HG02610 (cell line): ENCODE results near the gene SH3GLB2.
"Not testable (repeated sequence)": the region's sequence is repeated elsewhere in the genome, so short reads cannot be mapped to it uniquely, and the experiment has no call there.

ENCODE experiments used
- ATAC-seq: cut with Tn5 transposase; IDR thresholded peaks from one replicate; pipeline ENCODE4 v1.9.1; 2021; ENCODE audit warnings: mild to moderate bottlenecking, moderate library complexity; ENCODE audit not compliant: unreplicated experiment

SH3GLB2 gene

DNA sequence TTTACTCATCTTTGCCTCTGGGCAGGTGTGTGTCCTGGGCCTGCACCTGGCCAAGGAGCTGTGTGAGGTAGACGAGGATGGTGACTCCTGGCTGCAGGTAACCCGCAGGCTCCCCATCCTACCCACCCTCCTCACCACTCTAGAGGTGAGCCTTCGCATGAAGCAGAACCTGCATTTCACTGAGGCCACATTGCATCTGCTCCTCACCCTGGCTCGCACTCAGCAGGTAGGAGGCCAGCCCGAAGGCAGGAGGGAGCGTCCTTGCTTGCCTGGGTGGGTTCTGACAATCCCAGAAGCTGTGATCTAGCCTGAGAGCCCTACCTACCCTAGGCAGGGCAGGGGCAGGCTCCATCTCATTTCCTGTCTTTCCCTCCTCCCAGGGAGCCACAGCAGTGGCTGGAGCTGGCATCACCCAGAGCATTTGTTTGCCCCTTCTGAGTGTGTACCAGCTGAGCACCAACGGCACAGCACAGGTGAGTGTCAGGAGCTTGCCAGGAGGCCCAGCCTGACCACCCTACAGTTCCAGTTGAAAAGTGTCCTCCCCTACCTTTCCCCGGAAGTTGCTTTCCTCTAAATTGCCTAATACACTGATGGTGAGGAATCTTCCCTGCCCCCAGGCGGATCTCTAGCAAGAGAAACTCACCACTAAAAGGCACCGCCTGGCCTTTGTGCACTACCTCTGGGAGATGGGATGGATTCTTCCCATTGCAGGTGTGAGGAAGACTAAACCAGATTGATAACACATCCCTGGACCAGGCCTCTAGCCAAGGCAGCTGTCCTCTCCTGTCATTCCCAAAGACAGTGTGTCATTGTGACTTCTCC, 26.4 kb downstream of the SH3GLB2 start:
- no peak for ATAC-seq

DNA sequence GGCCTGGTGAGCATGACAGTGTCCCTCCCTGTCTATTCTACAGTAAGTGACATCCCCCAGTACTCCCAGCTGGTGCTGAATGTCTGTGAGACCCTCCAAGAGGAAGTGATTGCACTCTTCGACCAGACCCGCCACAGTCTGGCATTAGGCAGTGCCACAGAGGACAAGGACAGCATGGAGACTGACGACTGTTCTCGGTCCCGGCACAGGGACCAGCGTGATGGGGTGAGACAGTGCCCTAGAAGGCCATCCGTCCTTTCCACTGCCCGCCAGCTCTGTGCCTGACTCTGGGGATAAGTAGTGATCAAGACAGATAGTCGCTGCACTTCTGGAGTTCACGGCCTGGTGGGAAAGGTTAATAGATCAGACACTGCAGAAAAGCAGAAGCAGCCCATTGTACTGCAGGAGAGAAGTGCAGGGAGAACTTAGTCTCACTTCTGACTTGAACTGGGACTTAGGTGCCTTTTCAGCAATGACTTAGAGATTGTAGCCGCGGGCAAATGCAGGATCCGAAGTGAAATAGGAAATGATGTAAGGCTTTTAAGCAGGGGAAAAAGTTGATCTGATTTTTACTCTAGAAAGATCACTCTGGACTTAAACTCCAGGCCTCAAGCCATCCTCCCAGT, 28.4 kb downstream of the SH3GLB2 start:
- ATAC-seq, result no peak

DNA sequence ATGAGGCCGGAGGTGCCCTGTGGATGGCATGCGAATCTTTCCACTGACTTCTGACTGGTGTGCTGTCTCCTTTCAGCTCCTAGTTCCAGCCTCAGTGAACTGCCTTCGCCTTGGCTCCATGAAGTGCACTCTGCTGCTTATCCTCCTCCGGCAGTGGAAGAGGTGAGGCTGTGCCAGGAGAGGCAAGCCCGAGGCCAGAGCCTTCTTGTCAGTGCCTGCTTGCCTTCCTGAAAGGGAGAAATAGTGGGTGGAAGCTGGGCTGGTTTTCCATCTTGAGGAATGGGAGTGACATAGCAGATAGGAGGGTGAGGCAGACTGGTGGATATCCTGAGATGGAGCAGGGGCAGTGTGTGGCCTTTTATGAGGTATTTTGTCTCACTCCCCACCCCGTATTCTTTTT, 29.7 kb downstream of the SH3GLB2 start:
- no peak for ATAC-seq

DNA sequence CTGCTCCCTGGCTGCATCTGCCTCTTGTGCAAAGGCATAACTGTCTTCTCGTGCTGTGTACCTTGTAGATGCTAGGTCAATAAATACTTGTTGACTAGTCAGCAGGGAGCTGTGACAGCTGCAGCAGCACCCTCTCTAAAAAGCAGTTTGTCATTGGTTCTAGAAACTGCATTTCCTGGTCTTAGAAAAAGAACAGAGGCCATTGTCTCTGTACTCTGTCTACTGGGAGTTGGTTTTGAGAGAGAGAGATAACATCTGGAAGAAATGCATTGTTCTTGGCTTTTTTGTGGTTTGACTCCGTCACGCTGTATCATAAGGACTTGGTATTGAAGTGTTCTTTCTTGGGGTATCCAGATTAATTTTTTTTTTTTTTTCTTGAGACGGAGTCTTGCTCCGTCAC, 32.3 kb downstream of the SH3GLB2 start:
- no peak for ATAC-seq

DNA sequence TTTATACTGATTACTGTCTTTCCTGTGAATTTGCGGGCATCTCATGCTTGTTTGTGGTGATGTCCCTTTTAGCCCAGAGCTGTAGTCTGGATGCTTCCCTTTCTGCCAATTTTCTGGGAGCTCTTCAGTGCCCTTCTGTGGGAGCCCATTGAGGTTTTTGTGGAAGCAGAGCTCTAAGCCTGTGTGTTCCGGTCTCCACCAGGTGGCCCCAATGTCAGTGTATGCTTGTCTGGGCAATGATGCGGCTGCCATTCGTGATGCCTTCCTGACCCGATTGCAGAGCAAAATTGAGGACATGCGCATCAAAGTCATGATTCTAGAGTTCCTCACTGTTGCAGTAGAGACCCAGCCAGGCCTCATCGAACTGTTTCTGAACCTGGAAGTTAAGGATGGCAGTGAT, 35.1 kb downstream of the SH3GLB2 start:
- ATAC-seq, result no peak

DNA sequence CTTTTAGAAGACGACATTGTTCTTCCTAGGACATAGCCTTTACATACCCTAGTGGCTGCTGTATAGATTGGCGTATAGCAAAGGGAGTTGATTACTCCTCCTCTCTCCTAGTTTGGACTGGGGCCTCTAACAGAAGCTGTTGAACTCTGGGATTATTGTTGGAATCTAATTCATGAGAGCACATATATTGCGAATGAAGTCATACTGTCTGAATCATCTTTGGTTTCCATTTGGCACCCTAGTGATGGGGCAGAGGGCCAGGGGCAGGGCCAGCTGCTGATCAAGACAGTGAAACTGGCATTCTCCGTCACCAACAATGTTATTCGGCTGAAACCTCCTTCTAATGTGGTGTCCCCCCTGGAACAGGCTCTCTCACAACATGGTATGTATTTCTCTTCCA, 40.3 kb downstream of the SH3GLB2 start:
- ATAC-seq, result no peak

DNA sequence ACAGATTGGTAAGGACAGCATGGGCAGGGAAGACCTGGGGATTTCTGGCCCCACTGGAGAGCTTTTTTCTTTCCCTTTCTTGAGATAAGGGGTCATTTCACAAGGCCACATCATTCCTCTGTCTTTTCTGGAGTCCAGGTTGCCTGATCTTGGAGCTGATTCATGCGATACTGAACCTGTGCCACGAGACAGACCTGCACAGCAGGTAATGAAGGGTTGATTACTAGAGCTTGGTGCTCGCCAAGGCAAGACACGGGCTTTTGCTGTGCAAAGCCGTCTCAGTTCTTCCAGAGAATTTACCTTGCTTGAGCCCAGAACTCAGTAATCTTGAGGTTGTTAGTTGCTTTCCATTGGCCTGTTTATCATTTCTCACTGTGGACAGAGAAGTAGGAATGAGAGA, 41.5 kb downstream of the SH3GLB2 start:
- ATAC-seq, result no peak

DNA sequence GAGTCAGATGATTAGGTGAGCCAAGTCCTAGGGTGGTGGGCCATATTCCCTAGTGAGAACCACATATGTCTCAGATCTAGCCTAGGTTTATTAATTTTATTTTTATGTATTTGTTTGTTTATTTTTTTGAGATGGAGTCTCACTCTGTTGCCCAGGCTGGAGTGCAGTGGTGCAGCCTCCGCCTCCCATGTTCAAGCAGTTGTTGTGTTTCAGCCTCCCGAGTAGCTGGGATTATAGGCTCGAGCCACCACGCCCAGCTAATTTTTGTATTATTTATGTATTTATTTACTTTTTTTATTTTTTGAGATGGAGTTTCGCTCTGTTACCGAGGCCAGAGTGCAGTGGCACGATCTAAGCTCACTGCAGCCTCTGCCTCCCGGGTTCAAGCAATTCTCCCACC, 44.6 kb downstream of the SH3GLB2 start:
- no peak for ATAC-seq

DNA sequence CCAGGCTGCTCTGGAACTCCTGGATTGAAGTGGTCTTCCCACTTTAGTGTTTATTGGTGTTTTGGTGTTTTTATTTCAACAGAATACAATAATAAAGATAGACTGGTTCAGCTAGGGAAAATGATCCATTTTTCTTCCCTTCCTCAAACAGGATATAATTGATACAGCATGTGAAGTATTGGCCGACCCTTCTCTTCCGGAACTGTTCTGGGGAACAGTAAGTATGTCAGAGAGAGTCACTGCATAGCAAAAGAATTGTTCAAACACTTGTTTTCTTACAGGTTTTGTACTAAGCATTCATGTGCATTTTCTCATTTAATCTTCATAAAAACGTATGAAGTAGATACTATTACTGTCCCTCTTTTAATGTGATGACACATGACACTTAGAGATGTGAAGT, 49.0 kb downstream of the SH3GLB2 start:
- ATAC-seq, result no peak

DNA sequence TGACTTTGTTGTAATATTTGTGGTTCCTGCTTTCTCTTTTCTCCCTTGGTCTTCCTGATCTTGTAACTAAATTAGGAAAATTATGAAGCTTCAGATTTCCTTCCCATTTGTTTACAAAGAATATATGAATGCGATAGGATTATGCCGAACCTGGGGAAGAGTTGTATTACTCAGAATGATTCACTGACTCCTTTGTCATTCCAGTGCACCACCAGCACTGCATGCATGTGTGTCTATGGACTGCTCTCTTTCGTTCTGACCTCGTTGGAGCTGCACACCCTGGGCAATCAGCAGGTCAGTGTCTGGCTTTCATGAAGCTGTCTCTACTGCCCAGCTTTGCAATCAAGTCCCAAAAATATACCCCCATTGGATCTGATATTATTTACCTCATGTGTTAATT, 55.2 kb downstream of the SH3GLB2 start:
- ATAC-seq, result no peak

DNA sequence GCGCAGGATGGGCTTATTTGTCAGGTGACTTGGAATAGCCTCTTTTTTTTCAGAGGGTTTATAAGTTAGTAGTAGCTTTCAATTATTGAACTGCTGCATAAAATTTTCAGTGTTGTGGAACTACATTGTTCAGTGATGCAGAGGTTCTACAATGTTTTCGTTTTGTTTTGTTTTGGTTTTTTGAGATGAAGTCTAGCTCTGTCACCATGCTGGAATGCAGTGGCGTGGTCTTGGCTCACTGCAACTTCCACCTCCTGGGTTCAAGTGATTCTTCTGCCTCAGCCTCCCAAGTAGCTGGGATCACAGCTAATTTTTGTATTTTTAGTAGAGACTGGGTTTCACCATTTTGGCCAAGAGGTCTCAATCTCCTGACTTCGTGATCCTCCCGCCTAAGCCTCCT, 58.6 kb downstream of the SH3GLB2 start:
- ATAC-seq, result no peak

DNA sequence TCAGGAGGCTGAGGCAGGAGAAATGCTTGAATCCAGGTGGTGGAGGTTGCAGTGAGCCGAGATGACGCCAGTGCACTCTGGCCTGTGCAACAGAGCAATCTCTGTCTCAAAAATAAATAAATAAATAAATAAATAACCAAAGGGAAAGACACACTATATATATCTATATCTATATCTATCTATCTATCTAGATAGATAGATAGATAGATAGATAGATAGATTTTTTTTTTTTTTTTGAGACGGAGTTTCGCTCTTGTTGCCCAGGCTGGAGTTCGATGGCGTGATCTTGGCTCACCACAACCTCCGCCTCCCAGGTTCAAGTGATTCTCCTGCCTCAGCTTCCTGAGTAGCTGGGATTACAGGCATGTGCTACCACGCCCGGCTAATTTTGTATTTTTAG, 66.7 kb downstream of the SH3GLB2 start:
- ATAC-seq, result not testable (repeated sequence)
